Activated gamma-delta T cell treated with Interleukin-2 at 50 U/mL for 16 hours (primary cell): ENCODE results near the gene AURKAIP1.
"Not testable (repeated sequence)": the region's sequence is repeated elsewhere in the genome, so short reads cannot be mapped to it uniquely, and the experiment has no call there.

Source experiments
- DNase-seq: peaks from one replicate; pipeline ENCODE4 v3.0.0-alpha.2; 2020

Gene AURKAIP1

DNA sequence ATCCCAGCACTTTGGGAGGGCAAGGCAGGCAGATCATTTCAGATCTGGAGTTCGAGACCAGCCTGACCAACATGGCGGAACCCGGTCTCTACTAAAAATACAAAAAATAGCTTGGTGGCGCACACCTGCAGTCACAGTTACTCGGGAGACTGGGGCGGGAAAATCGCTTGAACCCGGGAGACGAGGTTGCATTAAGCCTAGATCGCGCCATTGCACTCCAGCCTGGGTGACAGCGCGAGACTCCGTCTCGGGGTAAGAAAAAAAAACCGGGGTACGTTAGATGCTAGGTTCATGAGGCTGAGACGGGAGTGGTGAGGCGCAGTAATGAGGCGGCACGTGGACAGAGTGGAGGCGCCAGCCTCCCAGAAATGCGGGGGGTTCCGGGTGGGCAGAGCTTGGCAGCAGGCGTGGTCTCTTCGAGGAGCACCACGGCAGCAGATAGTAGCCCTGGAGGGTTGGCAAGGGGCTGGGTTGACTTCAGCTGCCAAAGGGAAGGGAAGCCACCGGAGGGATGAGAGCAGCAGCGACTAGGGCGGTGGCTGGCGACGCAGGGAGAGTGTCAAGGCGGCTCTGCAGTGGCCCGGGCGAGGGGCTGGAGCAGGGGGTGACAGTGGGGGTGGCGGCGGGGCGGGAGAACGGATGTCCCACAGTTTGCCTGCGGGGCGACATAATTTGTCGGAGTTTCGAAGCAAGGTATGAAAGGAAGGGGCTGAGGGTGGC is 31.3 kb upstream of the AURKAIP1 start:
- no peak for DNase-seq

DNA sequence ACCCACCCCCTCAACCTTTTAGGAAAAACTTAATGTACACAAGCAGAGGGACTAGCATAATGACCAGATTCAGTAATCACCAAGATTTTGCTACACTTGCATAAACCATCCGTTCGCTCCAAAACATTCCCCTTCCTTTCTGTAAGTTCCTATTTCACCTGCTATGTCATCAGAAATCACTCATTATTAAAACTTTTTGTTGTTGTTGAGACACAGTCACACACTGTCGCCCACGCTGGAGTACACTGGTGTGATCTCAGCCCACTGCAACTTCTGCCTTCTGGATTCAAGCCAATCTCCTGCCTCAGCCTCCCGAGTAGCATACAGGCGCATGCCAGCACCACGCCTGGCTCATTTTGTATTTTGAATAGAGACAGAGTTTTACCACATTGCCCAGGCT is 28.6 kb upstream of the AURKAIP1 start:
- no peak for DNase-seq

DNA sequence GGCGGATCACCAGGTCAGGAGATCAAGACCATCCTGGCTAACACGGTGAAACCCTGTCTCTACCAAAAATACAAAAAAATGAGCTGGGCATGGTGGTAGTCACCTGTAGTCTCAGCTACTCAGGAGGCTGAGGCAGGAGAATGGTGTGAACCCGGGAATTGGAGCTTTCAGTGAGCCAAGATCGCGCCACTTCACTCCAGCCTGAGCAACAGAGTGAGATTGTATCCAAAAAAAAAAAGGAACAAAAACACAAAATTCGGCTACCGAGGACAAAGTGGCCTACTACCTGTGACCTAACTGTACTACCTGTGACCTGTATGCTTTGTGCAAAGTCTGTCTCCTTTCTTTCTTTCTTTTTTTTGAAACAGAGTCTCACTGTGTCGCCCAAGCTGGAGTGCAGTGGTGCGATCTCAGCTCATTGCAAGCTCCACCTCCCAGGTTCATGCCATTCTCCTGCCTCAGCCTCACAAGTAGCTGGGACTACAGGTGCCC is 27.9 kb upstream of the AURKAIP1 start:
- DNase-seq, result not testable (repeated sequence)

DNA sequence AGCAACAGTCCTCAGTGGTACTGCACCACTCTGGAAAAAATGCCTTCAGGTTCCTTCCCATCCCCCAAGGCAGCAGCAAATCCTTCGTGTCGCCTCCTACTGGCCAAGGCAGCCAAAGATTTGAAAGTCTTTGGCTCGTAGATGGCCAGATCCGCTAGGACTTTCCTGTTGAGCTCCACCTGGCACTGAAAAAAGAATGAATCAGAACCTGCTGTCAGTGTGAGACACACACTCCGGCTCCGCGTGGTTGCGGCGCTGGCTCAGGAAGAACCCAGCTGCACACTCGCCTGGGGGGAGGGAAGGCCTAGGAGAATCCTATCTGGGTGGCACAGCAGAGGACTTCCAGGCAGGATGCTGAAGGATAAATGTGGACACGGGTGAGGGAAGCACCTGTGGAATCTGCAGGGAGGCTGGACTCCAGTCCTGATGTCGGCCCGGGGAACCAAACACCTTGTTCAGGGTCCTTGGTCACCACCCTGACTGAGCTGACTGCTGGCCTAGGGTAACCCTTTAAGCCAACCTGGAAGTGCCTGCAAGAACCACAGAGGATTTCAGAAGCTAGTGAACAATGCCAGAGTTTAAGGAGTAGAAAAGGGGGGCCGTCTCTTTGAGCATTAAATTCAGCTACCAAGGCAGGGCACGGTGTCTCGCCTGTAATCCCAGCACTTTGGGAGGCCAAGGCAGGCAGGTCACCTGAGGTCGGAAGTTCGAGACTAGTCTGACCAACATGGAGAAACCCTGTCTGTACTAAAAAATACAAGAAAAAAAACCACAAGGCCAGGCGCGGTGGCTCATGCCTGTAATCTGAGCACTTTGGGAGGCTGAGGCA is 27.3 kb upstream of the AURKAIP1 start:
- DNase-seq, result no peak

DNA sequence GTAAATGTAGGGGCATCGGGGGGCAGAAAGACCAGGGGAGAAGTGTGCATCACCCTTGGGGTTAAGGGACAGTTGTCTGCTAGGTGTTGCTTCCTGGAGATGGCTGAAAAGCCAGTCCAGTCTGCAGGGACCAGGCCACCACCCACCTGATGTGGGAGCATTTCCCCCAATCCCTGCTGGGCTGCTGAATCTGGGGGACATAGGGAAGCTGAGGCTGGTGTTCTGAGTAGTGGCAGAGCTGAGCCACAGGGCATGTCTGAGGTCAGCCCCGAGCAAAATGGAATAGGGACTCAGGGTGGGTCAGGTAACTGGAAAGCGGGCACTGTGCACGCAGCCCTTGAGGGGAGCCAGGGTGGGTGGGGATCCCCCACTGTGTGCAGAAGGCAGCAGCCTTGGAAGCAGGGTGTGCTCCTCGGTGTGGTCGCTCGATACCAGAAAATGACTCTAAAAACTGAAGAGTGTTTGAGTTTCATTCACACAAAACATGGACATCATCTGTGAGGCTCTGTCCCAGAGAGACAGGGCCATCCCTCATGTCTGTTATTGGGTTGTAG is 26.5 kb upstream of the AURKAIP1 start:
- no peak for DNase-seq

DNA sequence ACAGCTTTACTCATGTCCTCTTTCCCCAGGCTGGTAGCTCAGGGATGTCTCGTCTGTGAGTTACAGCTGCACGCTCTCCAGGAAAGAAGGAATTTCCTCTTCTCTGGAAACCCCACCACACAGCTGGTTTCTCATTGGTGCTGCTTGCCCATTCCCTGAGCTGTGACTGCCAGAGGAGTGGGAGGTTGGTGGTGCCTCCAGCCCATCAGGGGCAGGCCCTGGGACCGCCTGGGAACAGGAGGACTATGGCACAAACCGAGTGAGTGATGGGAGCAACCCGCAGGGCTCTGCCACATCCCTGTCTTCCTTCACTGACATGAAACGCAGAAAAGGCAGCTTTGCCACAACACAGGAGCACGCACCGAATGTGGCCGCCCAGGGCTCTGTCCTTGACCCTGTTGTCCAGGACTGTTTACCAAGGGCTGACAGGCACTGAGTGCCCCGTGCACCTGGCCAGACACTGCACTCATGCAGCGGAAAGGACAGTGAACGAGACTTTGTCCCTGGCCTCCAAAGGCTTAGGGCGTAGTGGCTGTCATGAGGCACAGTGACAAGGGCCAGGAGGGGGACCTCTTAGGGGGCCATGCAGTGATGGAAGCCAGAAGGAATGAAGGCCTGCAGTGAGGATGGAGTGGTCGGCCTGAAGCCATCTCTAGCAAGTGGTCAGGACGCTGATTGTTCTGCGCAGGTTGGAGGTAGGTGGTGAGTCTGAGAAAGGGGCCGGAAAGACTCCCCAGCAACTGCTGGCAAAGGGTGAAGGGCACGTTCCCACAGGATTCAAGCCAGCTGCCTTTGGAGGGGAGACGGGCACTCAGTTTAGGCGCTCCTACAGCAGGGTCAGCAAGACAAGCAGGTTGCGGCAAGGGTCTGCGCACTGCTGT is 25.8 kb upstream of the AURKAIP1 start:
- DNase-seq, result no peak

DNA sequence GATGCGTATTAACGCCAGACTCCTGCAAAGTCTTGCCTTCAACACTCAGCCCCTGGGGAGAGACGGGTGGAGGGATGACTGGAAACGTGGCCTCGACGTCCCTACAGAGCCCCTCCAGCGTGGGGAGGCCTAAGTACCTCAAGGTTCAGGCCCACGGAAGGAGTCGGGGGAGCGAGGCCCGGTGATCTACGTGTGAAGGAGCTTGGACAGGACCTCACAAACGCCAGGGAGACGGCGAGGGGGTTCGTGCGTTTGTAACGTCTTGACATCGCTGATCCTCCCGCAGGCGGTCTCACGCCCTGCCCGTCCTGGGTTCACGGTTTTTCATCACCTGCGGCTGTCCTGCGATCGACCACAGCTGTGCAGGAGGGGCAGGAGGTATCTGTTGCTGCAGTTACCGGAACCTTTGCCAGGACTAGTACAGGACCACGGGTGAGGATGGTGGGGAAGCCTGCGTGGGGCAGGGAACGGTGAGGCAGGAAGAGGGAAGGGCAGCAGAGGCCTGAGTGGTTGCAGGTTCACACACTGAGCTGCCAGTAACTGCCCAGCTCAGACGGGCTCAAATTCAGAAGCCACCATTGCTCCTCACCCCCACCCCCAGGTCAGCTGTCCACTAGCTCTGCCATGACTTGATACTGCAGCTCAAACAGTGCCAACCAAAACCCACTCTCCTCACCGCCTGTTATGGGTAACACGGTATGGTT is 25.0 kb upstream of the AURKAIP1 start:
- DNase-seq, result no peak

DNA sequence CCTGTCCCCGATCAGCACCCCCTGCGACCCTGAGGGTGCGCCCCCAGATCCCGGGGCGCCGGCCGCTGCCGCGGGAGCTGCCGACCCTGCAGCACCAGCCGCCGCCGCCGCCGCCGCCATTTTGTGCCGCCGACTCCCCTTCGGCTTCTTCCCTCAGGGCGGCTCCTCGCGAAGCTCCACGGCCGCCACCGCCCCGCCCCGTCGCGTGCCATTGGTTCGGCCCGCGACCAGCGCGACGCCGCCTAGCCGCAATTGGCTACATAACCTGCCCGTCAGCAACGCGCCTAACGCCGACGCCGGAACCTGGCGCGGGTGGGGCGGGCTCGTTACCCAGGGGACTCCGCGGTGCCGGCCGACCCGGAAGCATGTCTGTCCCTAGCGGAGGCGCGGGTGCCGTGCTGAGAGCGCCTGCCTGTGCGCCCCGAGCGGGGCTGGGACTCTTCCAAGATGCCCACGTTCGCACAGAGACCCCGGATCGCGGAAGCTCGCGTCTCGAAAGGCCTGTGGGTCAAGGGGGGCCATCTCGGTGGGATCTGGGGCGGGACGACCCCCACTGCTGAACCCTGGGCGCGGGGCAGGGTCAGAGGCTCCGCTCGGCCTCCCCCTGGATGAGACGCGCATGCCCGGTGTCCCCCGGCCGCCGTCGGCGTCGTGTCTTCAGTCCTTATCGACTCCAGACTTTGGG is 24.3 kb upstream of the AURKAIP1 start, which contains the start of gene CCNL2:
Gene CCNL2, minus strand, starts transcription at position 149 of the 685 bp plus-strand sequence. Its CDS starts 29 bp downstream, at position 120.
- peak; percentile 99 for DNase-seq

DNA sequence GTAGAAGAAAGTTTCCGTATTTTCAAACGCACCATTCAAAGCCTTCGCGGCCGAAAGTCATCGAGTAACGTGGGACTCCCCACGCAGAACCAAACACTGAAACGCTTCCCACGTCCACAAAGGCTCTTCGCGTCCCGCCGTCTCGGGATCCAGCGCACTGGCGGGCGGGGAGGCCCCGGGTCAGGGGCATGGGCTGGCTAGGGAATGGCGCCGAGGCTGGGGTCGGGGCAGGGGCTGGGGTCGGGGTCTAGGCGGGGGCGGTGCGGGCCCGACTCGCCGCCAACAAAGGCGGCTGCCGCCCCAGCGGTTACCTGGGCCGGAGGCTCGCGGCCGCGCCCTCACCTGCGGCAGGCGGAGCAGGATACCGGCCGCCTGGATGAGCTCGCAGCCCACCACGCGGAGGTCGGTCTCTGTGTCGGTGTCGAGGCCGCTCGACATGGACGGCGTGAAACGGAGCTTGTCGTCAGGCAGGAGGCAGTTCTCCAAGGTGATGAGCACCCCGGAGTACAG is 23.7 kb upstream of the AURKAIP1 start:
- DNase-seq, result no peak

DNA sequence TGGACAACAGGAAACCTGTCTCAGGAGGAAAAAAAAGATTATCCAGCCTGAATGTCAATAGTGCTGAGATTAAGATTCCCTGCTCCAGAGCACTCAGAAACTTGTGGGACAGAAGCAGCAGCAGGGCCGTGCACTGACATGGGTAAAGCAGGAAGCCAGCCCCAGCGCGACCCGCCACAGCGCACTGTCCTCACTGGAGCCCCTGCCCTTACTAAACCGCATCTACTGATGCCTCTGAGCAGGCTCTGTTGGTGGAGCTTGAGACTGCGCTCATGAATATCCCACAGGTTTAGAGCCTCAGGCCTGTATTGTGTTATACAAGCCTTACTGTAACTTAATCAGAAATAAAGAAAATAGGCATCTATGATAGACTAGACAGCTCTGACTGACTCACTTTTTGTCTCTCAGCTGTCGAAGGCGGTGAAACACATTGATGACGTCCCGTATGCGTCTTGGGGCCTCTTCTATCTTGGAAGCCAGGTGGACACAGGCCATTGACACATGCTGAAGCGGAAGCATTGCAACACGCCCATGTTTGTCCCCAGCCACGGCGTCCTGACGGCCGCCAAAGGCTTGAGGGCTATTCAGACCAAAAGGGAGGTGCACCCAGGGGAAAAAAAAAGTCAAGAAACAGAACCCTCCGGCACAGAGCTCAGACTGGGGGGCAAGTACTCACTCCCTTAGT is 23.0 kb upstream of the AURKAIP1 start:
- no peak for DNase-seq

DNA sequence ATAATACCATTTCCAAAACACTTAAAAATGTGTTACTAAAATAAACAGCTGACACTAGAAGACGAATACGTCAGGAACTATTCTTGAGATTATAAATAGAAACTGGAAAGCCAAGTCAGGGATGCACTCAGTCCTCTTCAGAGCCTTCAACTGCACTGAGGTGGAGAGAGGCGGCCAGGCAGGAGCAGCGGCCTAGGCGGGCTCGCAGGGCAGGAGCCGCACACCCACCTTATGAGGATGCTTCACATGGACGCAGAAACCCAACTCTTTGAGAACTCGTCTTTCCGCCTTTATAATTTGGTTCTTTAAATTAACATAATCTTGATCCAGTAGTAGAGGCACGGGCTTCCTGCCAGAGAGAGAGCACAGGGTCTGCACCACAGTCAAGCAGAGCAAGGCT is 20.2 kb upstream of the AURKAIP1 start:
- DNase-seq, result no peak

DNA sequence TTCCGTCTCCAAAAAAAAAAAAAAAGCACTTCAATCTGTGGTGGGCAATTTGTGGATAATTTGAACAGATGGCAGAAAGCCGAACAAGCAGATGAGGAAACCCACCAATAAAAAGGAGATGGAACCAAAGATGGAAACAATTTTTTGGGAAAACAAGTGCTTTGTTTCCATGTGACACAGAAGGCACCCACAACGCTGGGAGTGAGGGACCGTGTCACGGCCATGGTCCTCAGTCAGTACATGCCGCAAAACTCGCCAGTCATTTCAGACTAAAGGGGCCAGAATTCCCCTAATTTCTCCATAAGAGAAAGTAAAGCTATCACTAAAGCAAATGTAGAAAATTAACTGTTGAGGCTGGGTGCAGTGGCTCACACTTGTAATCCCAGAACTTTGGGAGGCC is 19.1 kb upstream of the AURKAIP1 start:
- DNase-seq, result no peak

DNA sequence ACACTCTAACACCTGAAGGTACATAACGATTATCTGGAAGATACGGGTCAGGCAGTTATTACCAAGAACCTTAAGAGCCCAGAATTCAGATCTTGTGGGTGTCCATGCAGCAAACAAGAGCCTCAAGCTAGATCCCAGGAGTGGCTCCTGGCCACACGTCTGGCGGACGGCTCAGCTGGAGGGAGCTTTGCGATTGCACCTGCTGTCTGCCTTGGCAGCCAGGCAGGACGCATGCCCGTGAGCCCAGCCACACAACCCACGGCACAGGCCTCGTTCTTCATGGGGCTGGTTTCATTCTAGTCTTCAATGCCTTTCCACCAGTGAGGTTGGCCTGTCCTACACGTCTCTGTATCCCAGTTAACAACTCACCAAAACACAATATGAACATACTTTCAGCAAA is 18.4 kb upstream of the AURKAIP1 start:
- no peak for DNase-seq

DNA sequence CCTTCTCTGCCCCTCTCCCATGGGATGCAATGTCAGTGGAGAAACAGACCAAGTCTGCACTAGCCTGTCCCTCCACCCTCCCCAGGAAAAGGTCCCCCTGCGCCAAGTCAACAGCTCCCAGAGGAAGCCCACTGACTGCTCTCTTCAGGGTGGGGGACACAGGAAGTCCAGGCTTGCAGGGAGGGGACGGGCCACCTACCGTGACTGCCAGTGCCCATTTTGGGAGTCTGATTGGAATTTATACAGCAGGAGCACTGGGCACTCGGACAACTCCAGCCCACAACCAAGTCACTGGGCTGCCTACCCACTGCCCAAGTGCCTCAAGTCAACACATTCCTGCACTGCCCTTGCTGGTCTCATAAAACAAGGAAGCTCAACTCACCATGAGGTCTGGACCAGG is 18.0 kb upstream of the AURKAIP1 start:
- DNase-seq, result no peak

DNA sequence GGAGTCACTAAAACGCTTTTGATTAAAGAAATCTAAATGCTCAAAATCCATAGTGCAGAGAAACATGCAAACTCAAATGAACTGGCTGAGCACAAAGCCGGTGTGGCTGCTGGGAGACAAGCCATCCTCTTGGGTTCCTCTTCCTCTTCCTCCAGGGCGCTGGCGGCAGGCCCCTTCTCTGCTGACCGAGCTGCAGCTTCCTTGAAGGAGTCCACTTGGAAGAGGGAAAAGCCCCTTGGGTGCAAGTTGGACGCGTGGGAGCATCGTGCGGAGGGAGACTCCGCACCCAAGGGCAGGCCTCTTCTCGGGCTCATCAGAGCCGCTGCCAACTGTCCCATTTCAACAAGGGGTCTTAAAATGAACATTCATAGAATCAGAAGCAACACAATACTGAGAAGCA is 16.2 kb upstream of the AURKAIP1 start:
- DNase-seq, result no peak

DNA sequence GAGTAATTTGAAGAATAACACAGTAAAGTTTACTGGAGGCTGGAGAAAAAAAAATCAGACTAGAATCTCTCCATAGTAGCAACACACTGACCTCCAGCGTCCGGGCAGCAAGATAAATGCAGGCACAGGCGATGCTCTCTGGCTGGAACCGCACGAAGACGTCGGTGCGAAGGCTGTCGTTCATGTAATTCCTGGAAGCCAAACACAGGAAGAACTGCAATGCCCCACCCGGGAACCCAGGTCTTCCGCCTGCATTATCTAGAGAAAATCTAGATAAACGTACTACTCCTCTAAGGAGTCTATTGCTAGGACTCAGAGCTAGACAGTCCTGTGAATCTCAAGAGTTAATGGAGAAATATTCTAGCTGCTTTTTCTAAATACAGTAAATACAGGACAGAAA is 15.7 kb upstream of the AURKAIP1 start:
- no peak for DNase-seq

DNA sequence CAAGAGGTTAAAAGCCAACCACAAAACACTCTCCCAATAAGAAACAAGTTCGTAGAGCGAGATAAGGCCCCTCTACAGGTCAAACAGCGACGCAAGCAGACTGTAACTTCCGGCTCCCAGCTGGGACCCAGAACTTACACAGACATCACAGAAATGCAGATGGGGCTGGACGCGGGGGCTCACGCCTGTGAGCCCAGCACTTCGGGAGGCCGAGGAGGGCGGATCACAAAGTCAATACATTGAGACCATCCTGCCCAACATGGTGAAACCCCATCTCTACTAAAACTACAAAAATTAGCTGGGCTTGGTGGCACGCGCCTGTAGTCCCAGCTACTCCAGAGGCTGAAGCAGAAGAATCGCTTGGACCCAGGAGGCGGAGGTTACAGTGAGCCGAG is 13.1 kb upstream of the AURKAIP1 start:
- DNase-seq, result no peak

DNA sequence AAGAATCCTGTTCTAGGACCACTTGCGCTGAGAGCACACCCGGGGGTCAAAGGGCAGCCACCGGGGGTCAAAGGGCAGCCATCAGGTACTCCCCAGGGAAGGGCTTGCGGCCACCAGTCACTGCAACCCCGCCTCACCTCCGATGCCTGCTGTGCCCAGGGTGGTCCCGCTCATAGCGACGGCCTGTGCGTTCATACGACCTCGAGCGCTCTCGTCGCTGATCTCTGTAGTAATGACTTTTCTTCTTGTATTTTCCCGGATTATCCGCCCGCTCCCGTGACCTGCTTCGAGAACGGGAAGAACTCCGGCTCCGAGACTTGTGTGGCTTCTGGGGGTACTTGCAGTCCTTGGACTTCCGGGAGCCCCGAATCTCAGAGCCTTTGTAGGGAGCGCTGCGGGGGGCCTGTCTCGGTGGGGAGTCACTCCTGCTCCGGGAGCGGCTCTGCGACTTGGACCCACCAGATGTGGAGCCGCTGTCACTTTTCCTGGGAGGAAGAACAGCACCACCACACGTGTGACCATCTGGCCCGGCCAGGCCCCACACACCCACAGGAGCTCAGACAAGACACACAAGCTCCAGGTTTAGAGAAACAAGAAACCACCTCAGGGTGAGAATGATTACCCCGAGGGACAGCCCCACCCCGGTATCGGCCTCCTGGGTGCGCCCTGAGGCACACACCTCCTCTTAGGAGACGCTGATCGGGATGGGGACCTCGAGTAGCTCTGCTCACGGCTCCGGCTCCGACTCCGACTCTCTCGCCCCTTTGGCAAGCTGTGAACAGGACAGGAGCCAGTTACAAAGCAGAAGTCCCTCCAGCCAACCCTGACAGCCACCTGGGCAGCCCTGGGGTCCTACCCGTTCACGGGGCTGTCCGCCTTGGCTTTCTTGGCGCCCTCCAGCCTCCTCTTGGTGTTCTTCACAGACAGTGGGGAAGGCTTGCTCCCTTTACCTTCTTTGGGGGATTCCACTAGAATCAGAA is 12.4 kb upstream of the AURKAIP1 start:
- DNase-seq, result no peak

DNA sequence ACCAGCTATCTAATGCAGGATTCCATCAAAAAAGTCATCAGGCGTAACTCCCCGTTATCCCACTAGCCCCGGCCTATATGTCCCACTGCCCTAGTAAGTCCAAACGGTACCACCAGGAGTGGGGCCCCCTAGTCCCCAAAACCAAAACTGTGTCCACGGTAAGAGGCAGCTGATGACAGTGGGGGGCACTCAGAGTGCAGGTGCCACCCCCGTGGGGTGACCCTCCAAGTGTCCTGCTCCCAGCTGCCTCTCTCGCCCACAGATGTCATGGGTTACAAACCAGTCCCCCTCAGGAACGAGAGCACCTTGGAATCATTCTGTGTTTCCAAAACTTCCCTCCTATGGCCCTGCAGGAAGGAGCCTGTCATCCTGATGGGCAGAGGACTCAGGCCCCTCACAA is 10.9 kb upstream of the AURKAIP1 start:
- no peak for DNase-seq
